DMS114 treated with DMSO at 0.1 percent for 48 hours (cell line): ENCODE measurements around the gene AP5Z1.

Experiments
- DNase-seq: peaks from one replicate; lab custom pipeline; 2025; ENCODE audit not compliant: unreplicated experiment; lab: John Stamatoyannopoulos, UW

Gene AP5Z1, protein sequence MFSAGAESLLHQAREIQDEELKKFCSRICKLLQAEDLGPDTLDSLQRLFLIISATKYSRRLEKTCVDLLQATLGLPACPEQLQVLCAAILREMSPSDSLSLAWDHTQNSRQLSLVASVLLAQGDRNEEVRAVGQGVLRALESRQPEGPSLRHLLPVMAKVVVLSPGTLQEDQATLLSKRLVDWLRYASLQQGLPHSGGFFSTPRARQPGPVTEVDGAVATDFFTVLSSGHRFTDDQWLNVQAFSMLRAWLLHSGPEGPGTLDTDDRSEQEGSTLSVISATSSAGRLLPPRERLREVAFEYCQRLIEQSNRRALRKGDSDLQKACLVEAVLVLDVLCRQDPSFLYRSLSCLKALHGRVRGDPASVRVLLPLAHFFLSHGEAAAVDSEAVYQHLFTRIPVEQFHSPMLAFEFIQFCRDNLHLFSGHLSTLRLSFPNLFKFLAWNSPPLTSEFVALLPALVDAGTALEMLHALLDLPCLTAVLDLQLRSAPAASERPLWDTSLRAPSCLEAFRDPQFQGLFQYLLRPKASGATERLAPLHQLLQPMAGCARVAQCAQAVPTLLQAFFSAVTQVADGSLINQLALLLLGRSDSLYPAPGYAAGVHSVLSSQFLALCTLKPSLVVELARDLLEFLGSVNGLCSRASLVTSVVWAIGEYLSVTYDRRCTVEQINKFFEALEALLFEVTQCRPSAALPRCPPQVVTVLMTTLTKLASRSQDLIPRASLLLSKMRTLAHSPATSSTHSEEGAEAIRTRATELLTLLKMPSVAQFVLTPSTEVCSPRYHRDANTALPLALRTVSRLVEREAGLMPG

GRCh38 chr7:4775250-4775847, at the start of gene AP5Z1:
Gene AP5Z1 (plus strand): TSS chr7:4775623. CDS start chr7:4775716, 93 bp downstream.
- peak; percentile 87 for DNase-seq

DNA sequence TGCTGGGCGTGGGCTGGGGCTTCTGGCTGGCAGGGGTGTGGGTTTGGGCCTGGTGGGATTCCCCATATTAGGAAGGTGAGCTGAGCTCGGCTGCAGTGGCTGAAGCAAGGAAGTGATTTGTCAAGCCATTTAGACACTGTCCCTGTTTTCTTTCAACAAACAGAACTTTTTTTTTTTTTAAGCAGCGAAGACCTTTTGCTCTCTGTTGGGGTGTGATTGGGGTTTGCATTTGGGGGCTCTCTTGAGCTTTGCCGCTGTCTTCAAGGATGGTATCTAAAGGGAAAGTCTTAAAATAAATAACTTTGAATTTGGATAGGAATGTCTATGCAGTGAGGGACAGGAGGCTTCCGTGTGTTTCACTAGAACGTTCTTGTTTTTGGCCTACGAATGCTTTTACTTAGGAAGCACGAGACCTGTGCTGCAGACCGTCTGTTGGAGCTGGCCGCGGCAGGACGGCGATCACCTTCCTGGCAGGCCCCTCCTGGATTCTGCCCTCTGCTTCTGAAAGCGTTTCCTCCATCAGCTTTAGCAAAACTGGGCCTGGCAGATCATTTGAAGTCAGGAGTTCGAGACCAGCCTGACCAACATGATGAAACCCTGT, 49.5 kb upstream of the AP5Z1 start:
- DNase-seq = no peak

GRCh38 chr7:4726566-4726965, 48.9 kb upstream of the AP5Z1 start:
- DNase-seq = no peak

DNA sequence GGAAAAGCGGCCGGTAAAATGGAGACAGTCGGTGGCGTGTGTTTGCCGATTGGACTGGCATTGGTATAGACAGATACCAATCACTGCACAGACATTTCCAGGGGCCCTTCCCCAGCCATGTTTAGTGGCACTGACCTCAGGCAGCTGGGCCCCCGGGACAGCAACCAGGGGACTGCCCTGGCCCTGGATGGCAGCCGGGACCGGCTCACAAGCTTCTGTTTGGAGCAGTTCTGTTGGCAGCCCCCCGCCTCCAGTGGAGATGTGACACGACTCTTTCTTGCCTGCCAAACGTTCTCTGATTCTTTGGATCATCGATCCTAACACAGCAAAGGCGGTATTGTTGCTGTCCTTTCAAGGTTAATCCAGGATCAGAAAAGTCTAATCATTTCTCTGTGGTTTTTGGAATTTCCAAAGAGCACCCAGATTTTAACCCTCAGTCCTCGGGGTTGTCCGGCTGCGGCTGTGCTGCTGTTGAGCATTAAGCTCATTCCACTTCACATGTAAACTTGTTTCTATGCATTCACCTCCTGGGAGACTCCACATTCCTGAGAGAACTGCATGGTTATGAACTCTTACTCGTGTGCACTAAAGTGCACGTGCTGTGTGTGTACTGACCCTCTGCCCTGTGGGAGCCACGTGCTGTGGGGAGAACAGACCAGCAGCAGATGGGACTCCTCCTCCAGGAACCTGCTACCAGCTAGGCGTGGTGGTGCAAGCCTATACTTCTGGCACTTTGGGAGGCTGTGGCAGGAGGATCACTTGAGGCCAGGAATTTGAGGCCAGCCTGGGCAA, 47.3 kb upstream of the AP5Z1 start:
- DNase-seq = no peak

DNA sequence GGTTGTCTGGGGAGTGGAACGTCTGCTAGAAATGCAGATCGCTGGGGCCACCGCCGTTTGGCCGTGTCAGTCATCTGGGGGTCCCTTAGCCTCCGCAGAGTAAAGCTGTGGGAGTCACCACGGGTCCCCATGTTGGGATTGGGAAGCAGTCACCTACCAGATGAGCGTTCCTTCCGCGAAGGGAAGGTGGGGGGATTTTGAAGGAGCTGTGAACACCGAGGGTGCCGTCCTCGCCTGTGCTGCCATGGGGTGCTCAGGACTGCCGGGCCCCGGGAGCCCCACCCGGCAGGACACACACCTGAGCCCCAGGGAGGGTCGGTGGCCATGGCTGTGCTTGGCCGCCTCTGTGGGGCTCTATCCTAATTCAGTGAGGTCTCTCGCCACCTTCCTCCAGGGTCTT, 46.2 kb upstream of the AP5Z1 start:
- DNase-seq = no peak

DNA sequence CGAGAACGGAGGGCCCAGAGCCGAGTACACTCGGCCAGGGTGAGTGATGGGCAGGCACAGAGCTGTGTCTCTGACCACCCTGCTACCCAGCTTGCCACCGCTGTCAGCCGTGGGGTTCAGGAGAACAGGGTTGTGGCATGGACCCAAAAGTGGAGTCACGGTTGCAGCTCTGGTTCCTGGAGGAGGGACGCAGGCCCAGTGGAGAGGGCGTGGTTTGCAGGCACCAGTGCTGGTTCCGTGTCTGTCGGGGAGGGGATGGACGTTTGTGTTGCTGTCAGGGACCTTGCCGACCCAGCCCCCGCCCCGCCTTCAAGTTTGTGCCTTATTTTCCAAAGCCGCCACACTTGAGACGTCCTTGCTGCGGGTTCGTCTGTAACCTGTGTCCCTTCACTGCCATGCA, 45.1 kb upstream of the AP5Z1 start:
- no peak for DNase-seq

GRCh38 chr7:4730971-4731370, 44.5 kb upstream of the AP5Z1 start:
- DNase-seq = no peak

- no peak for DNase-seq
Observed at GRCh38 chr7:4731803-4732202, 43.6 kb upstream of the AP5Z1 start.

GRCh38 chr7:4733936-4734528, 41.4 kb upstream of the AP5Z1 start:
- DNase-seq = no peak

DNA sequence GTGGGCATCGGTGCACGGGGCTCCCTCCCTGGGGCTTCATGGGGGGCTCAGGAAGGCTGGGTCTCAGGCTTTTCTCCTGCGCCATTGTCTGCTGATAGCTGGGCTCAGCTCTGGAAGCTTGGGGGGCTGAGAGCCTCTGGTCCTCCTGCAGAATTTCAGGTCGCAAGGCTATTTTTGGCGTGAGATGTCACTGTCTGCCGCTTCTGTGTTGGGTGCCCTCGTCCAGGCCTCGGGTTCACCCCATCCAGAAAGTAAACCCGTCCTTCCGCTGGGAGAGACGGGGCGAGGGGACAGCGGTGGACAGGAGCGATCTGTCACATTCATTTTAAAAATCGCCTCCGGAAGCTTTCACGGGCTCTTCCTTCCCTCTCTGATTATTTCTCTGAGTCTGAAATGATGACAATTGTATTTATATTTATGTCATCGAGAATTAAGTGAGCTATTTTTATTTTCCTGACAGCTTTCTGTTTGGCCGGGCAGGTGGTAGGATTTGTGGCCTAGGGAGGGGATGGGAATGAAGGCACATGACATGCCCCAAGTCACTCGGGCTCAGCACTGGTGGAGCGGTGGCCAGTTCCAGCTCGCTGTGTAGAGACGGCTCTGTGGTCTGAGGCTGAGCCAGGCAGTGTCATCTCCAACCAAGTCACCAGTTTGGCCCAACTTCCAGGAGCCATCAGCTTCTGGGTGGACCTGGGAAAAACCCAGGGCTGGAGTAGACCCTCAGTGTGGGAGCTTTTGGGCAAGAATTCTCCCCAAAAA, 40.7 kb upstream of the AP5Z1 start:
- no peak for DNase-seq

GRCh38 chr7:4737300-4737699, 38.1 kb upstream of the AP5Z1 start:
- no peak for DNase-seq

DNA sequence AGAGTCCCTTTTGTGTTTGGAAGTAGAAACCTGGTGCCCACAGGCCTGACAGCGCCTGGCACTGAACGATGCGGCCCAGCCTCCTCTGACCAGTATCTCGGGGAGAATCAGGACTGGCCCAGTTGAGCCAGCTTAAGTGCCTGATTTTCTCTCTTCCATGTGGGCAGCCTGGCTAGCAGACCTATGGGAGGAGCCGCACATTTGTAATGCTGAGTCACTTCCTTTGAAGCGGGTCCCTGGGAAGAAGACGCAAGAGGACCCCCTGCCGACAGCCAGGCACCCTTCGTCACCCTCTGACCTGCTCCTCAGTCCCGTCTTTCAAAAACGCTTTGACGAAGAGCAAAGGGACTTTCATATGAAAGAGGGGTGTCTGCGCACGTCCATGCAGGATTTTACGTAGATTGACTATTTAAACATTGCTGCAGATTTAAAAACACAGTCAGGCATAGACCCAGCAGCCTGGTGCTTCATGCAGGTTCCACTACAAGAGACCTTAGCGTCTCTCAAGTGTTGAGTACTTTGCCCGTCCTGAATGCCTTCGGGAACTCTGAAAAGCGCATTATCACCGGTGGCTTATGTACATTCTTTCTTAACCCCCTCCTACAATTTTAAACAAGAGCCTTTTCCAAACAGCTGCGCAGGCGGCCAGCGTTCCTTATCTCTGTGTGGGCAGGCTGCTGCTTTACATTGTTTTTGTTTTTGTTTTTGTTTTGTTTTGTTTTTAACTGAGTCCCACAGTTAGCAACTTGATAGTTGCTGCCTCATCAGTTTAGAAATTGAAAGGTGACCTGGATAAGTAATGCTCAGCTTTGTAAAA, 36.5 kb upstream of the AP5Z1 start:
- DNase-seq = no peak

- DNase-seq = no peak
Observed at GRCh38 chr7:4739528-4739992, 35.9 kb upstream of the AP5Z1 start.

DNA sequence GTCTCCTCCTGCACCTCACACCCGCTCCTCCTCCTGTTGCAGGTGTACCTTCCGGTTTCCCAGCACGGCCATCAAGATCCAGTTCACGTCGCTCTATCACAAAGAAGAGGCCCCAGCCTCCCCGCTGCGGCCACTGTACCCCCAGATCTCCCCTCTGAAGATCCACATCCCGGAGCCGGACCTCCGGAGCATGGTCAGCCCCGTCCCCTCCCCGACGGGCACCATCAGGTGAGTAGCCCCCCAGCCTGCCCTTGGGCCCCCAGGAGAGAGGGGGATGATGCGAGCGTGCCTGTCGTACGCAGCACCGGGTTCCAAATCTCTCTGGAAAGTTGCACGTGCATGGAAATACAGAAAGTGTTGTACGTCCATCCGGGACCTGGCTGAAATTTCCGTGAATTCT, 34.6 kb upstream of the AP5Z1 start:
- no peak for DNase-seq

DNA sequence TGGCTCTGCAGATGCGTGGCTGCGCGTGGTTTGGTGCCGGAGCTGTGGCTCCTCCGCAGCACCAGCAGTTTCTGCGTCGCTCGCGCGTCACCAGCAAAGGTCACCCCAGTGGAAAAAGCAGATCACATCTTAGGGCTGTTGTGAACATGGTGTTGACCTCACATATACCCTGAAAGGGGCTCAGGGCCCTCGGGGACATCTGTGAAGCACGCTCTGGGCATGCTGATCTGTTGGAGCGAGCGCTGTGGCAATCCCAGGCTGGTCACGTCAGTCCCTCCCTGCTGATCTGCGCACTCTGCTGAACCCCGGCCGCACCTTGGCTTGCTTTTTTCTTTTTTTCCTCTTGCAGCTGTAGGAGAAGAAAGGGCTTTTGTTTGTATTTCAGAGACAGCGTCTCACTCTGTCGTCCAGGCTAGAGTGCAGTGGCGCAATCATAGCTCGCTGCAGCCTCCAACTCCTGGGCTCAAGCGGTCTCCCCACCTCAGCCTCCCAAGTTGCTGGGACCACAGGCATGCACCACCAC, 33.3 kb upstream of the AP5Z1 start:
- DNase-seq = no peak

DNA sequence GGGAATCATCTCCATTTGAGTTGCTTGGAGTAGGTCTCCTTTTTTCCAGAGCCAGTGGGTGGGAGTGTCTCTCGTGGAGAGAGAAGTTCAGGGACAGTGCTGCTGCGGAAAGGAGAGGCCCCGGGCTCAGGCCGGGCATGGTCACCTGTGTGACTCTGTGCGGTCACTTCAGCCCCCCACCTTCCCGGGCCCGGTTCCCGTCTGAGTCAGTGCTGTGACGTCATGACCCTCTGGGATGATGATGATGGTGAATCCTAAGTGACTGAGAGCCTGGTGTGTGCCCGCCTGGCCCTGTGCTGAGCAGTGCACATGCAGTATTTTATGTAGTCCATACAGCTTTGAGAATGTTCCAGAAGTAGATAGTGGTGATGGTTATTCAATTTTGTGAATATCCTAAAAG, 32.6 kb upstream of the AP5Z1 start:
- no peak for DNase-seq

- DNase-seq = peak; percentile 32
Observed at GRCh38 chr7:4744391-4745264, 30.8 kb upstream of the AP5Z1 start.
